Right cardiac atrium (tissue), 5 donors: Measurements from ENCODE around the gene ROPN1. TPM values are rescaled to one million over a fixed set of nuclear protein-coding genes. Genes with fewer than 3 reads are reported as not detected.
"Not testable (repeated sequence)": the region's sequence is repeated elsewhere in the genome, so short reads cannot be mapped to it uniquely, and the experiment has no call there.

Experiments used
- ATAC-seq, 2 donors: fragments of 200-7000 bp; cut with Tn5 transposase; one replicate each; pipeline versions ENCODE4 v1.8.0 to v1.9.1; 2020; ENCODE audit warnings: moderate library complexity in 2 of 2, mild to moderate bottlenecking in 1 of 2
- DNase-seq, 3 donors: peaks; one replicate each; pipeline ENCODE4 v3.0.0-alpha.2; 2020
- H3K27ac ChIP-seq: one replicate; pipeline ENCODE4 v1.5.1; 2013; ENCODE audit warnings: mild to moderate bottlenecking, low read length, control low read depth, moderate library complexity
- H3K27me3 ChIP-seq: one replicate; pipeline ENCODE4 v1.6.1; 2013; ENCODE audit not compliant: control insufficient read depth, insufficient read depth
- H3K4me1 ChIP-seq: one replicate; pipeline ENCODE4 v1.6.1; 2013; ENCODE audit warnings: low read length; ENCODE audit not compliant: control insufficient read depth, insufficient read depth
- H3K4me3 ChIP-seq: one replicate; pipeline ENCODE4 v1.5.1; 2013; ENCODE audit warnings: low read length, control low read depth
- H3K9me3 ChIP-seq: one replicate; pipeline ENCODE4 v1.6.1; 2013; ENCODE audit warnings: low read length; ENCODE audit not compliant: control insufficient read depth
- WGBS: extraction: QIAGEN DNeasy Blood & Tissue Kit; methylation state at CpG from one replicate; pipeline ENCODE4 v1.1.7; 2013; 5-methylcytosine and 5-hydroxymethylcytosine counted together
- intact Hi-C, 4 donors: fragments of 100-400 bp; cut with DNase I; formaldehyde crosslinking; loops; one replicate each; pipeline versions ENCODE4 v1.11.0 to v1.14.0; 2022 to 2023
- polyA plus RNA-seq: library from polyadenylated mRNA; stranded (reverse); fragments of 200-250 nt; gene quantifications from one replicate; pipeline ENCODE4 v1.2.3, GENCODE V29; 2013
- total RNA-seq, 4 donors: library from RNA; stranded (reverse); fragmentation: NEBNext Ultra II Directional; extraction: Animal tissue kit (Norgen Biotek cat#: 25700); gene quantifications; one replicate each; pipeline ENCODE4 v1.2.1, GENCODE V29; 2021
- donor health status: healthy with polysubstance abuse.
- donor health status: DM: no; HTN: yes; CAD: no.
- donor health status: DM: no; HTN: no; CAD: no.
- donor health status: DM: no; HTN: yes; CAD: no; lungs with severe emphysema.
- donor health status: DM: yes; HTN: yes; CAD: no.

ROPN1 gene
- total and polyA plus RNA-seq, 5 donors = 0.36 to 2.0 (median 0.86) TPM

DNA sequence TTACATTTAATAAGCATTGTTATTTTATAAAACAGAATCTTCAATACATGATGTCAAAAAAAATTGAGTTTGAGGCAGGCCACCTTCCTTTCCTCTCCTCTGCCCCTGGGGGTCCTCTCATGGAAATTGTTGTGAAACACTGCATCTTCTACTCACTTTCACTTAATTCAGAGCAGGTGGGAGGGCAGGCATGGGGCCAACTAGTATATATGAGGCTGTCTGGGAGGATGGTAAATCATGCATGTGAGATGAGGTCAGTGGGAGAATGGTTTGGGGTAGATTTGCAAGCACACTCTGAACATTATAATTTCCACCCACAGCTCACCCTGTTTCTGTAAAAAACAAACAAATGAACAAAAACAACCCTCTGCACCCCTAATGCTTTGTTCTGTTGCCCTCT, 20.5 kb downstream of the ROPN1 start:
- H3K4me3 ChIP-seq = no peak overlapping the region
- no peaks in the 10 kb centered on the region for H3K27me3 ChIP-seq
- no peak for ATAC-seq
- H3K4me1 ChIP-seq = no peaks in the 10 kb centered on the region
- H3K27ac ChIP-seq = no peak overlapping the region
- intact Hi-C loops = no loop called here
- no peak for DNase-seq
- no peaks in the 10 kb centered on the region for H3K9me3 ChIP-seq

- intact Hi-C loops, H3K4me3 ChIP-seq, H3K9me3 ChIP-seq, H3K4me1 ChIP-seq, DNase-seq, H3K27me3 ChIP-seq, ATAC-seq, H3K27ac ChIP-seq: not testable (repeated sequence)
- 41% methylated on average over 2 of the region's 2 CpGs for WGBS
Measured at GRCh38 chr3:123967260-123967659, 24.7 kb downstream of the ROPN1 start.

GRCh38 chr3:123966799-123967198, 25.1 kb downstream of the ROPN1 start:
- intact Hi-C loops, H3K27me3 ChIP-seq, H3K4me3 ChIP-seq, H3K27ac ChIP-seq, H3K4me1 ChIP-seq, H3K9me3 ChIP-seq, DNase-seq, ATAC-seq: not testable (repeated sequence)
- WGBS = 81% methylated on average over 1 of the region's 1 CpG

- WGBS = 84% methylated on average over 1 of the region's 1 CpG
- H3K4me3 ChIP-seq, ATAC-seq, H3K4me1 ChIP-seq, H3K9me3 ChIP-seq, H3K27ac ChIP-seq, DNase-seq, H3K27me3 ChIP-seq, intact Hi-C loops: not testable (repeated sequence)
Measured at GRCh38 chr3:123964793-123965192, 27.1 kb downstream of the ROPN1 start.

GRCh38 chr3:123961508-123961856, 30.4 kb downstream of the ROPN1 start:
- 5% methylated on average over 15 of the region's 15 CpGs for WGBS
- DNase-seq = no peak
- Histone ChIP-seq H3K27me3 (no peaks in the 10 kb centered on the region), H3K9me3 (no peaks in the 10 kb centered on the region), H3K4me3 (peak overlapping the region; percentile 77), H3K27ac (no peak overlapping the region), H3K4me1 (no peaks in the 10 kb centered on the region)
- no peak for ATAC-seq
- intact Hi-C loops = no loop called here

DNA sequence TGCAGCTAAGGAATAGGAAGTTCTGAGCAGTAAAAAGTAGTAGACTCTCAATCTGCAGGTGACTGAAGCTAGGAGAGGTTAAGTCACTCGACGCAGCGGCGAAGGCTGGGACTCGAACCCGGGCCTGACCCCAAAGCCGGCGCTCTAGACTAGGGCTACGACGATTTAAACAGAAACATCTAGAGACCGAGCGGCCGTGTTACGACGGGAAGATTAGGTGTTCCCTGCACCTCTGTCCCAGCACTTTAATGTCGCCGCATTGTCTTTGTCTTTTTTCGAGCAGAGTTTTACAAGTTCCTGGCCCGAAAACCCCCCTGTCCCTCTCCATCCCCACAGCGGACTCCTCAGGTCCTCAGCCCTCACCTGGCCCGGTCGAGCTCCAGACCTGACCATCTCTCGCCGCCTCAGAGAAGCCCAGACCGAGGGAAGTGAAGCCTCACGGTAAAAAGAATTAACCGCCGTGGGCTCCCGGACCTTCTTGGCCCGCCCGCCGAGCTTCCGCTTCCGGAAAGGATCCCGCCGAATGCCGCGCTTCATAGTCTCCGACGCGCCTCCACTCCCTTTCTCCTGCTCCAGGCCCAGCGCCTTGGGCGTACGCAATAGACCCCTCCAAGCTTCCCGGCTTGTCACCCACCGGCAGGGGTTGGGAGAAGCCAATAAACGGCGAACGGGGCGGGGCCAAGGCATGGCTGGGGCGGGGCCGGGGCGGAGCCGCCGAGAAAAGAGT, 31.0 kb downstream of the ROPN1 start, which contains the start of gene CCDC14:
Gene CCDC14 (minus strand): TSS at position 449 of the 727 bp plus-strand sequence. CDS start 56 bp downstream, at position 393.
- Histone ChIP-seq H3K27me3 (no peaks in the 10 kb centered on the region), H3K9me3 (no peaks in the 10 kb centered on the region), H3K4me3 (peak within 1 kb of the TSS; percentile 77), H3K27ac (peak within 1 kb of the TSS; percentile 81), H3K4me1 (no peaks in the 10 kb centered on the region)
- ATAC-seq (peak; percentile 100), DNase-seq (peak; percentile 96 to 97 (median 96))
- under 1% methylated on average over 55 of the region's 55 CpGs for WGBS
- intact Hi-C loops = no loop called here

- intact Hi-C loops = no loop called here
- Histone ChIP-seq H3K9me3 (no peaks in the 10 kb centered on the region), H3K4me3 (no peak overlapping the region), H3K27ac (no peak overlapping the region), H3K4me1 (no peaks in the 10 kb centered on the region), H3K27me3 (no peaks in the 10 kb centered on the region)
- ATAC-seq = no peak
- 97% methylated on average over 4 of the region's 4 CpGs for WGBS
- DNase-seq = no peak
Measured at GRCh38 chr3:123953735-123954134, 38.2 kb downstream of the ROPN1 start.

DNA sequence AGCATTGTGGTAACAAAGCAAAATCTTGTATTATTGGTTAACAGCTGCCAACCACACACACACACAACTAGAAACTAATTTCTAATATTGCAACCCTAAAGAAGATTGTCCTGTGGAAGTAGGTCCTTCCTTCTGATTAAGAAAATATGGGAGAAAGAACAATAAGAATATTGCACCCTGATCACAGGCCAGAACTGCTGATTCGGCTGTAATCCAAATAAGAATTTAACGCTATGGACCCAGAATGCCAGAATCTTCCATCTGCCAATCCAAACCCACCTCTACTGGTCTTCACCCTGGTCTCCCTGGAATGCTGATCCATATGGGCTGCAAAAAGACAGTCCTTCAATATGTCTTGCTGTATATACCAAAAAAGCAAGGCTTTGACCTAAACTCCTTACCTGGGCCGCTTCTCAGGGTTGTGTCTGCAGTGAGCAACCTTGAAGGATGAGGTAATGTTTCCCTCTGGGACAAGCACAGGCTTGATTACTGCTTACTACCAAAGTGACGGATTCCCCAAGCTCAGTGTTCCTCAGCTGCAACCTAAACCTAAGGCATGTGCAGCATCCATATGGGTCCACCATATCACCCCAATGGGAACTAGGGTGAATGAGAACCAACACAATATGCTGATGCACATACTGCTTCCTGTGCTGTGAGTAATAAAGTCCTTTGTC, 38.9 kb downstream of the ROPN1 start:
- intact Hi-C loops = no loop called here

GRCh38 chr3:123951522-123952447, 40.1 kb downstream of the ROPN1 start:
- no peak overlapping the region for H3K27ac ChIP-seq
- no peaks in the 10 kb centered on the region for H3K4me1 ChIP-seq
- no peaks in the 10 kb centered on the region for H3K27me3 ChIP-seq
- DNase-seq = no peak
- no peaks in the 10 kb centered on the region for H3K9me3 ChIP-seq
- no peak overlapping the region for H3K4me3 ChIP-seq
- no peak for ATAC-seq
- 92% methylated on average over 6 of the region's 6 CpGs for WGBS
- intact Hi-C loops = no loop called here

More for the DNA sequence above, 38.9 kb downstream of the ROPN1 start:
- no peaks in the 10 kb centered on the region for H3K9me3 ChIP-seq
- ATAC-seq = no peak
- WGBS = 98% methylated on average over 4 of the region's 4 CpGs
- no peak for DNase-seq
- H3K27ac ChIP-seq = no peak overlapping the region
- no peaks in the 10 kb centered on the region for H3K27me3 ChIP-seq
- H3K4me1 ChIP-seq = no peaks in the 10 kb centered on the region
- no peak overlapping the region for H3K4me3 ChIP-seq

DNA sequence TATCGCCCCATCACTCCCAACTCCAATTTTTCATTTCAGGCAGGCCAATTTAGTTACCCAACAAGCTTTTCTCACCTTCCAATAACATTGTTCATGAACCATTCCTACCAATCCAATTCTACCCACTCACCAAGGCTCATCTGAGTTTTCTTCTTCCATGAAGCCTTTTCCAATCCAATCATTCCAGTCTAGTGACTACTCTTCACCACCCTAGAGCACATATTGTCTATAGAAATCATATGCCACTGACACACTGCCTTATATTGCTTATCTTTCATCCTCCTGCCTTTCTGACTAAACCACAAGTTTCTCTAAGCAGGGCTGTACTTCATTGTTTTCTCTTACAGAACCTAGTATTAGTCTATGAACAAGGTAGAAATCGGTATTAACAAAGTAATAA, 42.3 kb downstream of the ROPN1 start:
- DNase-seq (no peak), ATAC-seq (no peak)
- Histone ChIP-seq H3K27me3 (no peaks in the 10 kb centered on the region), H3K9me3 (no peaks in the 10 kb centered on the region), H3K4me1 (no peaks in the 10 kb centered on the region), H3K4me3 (no peak overlapping the region), H3K27ac (no peak overlapping the region)
- WGBS = 97% methylated on average over 2 of the region's 2 CpGs
- intact Hi-C loops = no loop called here

DNA sequence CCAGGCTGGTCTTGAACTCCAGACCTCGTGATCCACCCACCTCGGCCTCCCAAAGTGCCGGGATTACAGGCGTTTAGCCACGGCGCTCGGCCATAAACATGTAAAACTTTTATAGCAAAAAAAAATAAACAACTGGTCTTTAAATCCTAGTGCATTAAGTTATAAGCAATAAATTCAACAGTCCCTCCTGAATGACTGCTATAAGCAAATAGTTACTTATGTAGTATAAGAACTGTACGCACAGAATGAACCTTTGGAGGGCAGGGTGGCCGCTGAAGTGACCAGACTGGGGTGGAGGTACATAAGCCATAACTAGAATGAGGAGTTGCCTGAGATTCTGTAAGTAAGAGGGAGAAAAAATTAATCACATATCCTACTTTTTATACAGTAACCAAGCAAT, 43.5 kb downstream of the ROPN1 start:
- no peaks in the 10 kb centered on the region for H3K27me3 ChIP-seq
- no peak overlapping the region for H3K27ac ChIP-seq
- no peak overlapping the region for H3K4me3 ChIP-seq
- no peak for DNase-seq
- WGBS = 97% methylated on average over 9 of the region's 9 CpGs
- no peaks in the 10 kb centered on the region for H3K9me3 ChIP-seq
- intact Hi-C loops = no loop called here
- ATAC-seq = no peak
- no peaks in the 10 kb centered on the region for H3K4me1 ChIP-seq
